Right atrium auricular region (tissue), 2 donors: ENCODE results near the gene COPB1. TPM values are rescaled to one million over a fixed set of nuclear protein-coding genes. Genes with fewer than 3 reads are reported as not detected.

Source experiments
- DNase-seq: peaks from one replicate; pipeline ENCODE4 v3.0.0-alpha.2; 2019; ENCODE audit warnings: low spot score
- H3K27ac ChIP-seq, 2 donors: fragments of 200-600 bp; sonication (generic); 1 replicate in 1 of 2; 2 replicates in 1 of 2; pipeline ENCODE4 v1.5.1; 2016 to 2019
- H3K27me3 ChIP-seq, 2 donors: fragments of 200-600 bp; sonication (generic); one replicate each; pipeline versions ENCODE4 v1.5.1 to v1.6.0; 2017 to 2019
- H3K36me3 ChIP-seq: fragments of 200-600 bp; sonication (generic); one replicate; pipeline ENCODE4 v1.5.1; 2016
- H3K4me1 ChIP-seq, 2 donors: fragments of 200-600 bp; sonication (generic); one replicate each; pipeline versions ENCODE4 v1.5.1 to v1.6.0; 2017 to 2019
- H3K4me3 ChIP-seq, 2 donors: fragments of 200-600 bp; sonication (generic); 1 replicate in 1 of 2; 2 replicates in 1 of 2; pipeline ENCODE4 v1.5.1; 2017 to 2019; ENCODE audit warnings: mild to moderate bottlenecking in 1 of 2, moderate library complexity in 1 of 2
- H3K9me3 ChIP-seq, 2 donors: fragments of 200-600 bp; sonication (generic); one replicate each; pipeline ENCODE4 v1.5.1; 2019
- CTCF ChIP-seq, 2 donors: fragments of 200-600 bp; sonication (generic); IDR thresholded peaks; one replicate each; pipeline ENCODE4 v1.5.1; 2019; ENCODE audit warnings: antibody characterized with exemption in 2 of 2
- total RNA-seq, 2 donors: library from RNA; depleted of rRNA; stranded (reverse); fragments of >200 nt; gene quantifications; one replicate each; pipeline ENCODE4 v1.1.0, GENCODE V29; 2016

COPB1 gene
- total RNA-seq, 2 donors from 2014 or later = 61.0 to 61.3 TPM

- H3K9me3 ChIP-seq = no peaks in the 10 kb centered on the region
- DNase-seq = no peak
- H3K4me3 ChIP-seq = no peak overlapping the region
- H3K4me1 ChIP-seq = no peaks in the 10 kb centered on the region
- no peak overlapping the region for H3K27ac ChIP-seq
- TF ChIP-seq CTCF (IDR thresholded peaks at IDR 0.05) = no peak
- peaks cover 94% of the 10 kb centered on the region for H3K36me3 ChIP-seq
- H3K27me3 ChIP-seq = no peaks in the 10 kb centered on the region
Measured at GRCh38 chr11:14463623-14464022, 36.0 kb downstream of the COPB1 start.

- no peak overlapping the region for H3K4me3 ChIP-seq
- H3K9me3 ChIP-seq = no peaks in the 10 kb centered on the region
- no peaks in the 10 kb centered on the region for H3K27me3 ChIP-seq
- H3K27ac ChIP-seq = no peak overlapping the region
- H3K36me3 ChIP-seq = peaks cover 84% of the 10 kb centered on the region
- no peak for DNase-seq
- no peaks in the 10 kb centered on the region for H3K4me1 ChIP-seq
- TF ChIP-seq CTCF (IDR thresholded peaks at IDR 0.05) = no peak
Measured at GRCh38 chr11:14460147-14460546, 39.5 kb downstream of the COPB1 start.

GRCh38 chr11:14458377-14458776 lies 41.2 kb downstream of the COPB1 start:
- Histone ChIP-seq H3K27me3 (no peaks in the 10 kb centered on the region), H3K27ac (no peak overlapping the region)

GRCh38 chr11:14455648-14456430 lies 43.8 kb downstream of the COPB1 start:
- Histone ChIP-seq H3K4me1 (no peaks in the 10 kb centered on the region), H3K9me3 (no peaks in the 10 kb centered on the region), H3K27ac (peak overlapping the region in 1 of 2 donors; percentile 12), H3K27me3 (no peaks in the 10 kb centered on the region), H3K4me3 (no peak overlapping the region), H3K36me3 (peaks cover 44% of the 10 kb centered on the region)
- no peak for TF ChIP-seq CTCF (IDR thresholded peaks at IDR 0.05)
- DNase-seq = no peak

More at GRCh38 chr11:14458377-14458776, 41.2 kb downstream of the COPB1 start:
- Histone ChIP-seq H3K4me3 (no peak overlapping the region), H3K9me3 (no peaks in the 10 kb centered on the region), H3K4me1 (no peaks in the 10 kb centered on the region), H3K36me3 (peaks cover 67% of the 10 kb centered on the region)
- no peak for DNase-seq
- no peak for TF ChIP-seq CTCF (IDR thresholded peaks at IDR 0.05)

- no peak for DNase-seq
- H3K4me3 ChIP-seq = no peak overlapping the region
- no peak overlapping the region for H3K27ac ChIP-seq
- H3K4me1 ChIP-seq = no peaks in the 10 kb centered on the region
- H3K36me3 ChIP-seq = peaks cover 36% of the 10 kb centered on the region
- H3K9me3 ChIP-seq = no peaks in the 10 kb centered on the region
- peak; percentile 35 to 66 for TF ChIP-seq CTCF (IDR thresholded peaks at IDR 0.05)
- no peaks in the 10 kb centered on the region for H3K27me3 ChIP-seq
Measured at GRCh38 chr11:14454861-14455632, 44.6 kb downstream of the COPB1 start.
